Peyer's patch (tissue), 4 donors: ENCODE data around the gene P2RY8. TPM values are rescaled to one million over a fixed set of nuclear protein-coding genes. Genes with fewer than 3 reads are reported as not detected.
"Not testable (repeated sequence)": the region's sequence is repeated elsewhere in the genome, so short reads cannot be mapped to it uniquely, and the experiment has no call there.

Experiments
- DNase-seq, 3 donors: peaks; one replicate each; pipeline ENCODE4 v3.0.0-alpha.2; 2017 to 2019
- H3K27ac ChIP-seq, 4 donors: fragments of 200-600 bp; sonication (generic); one replicate each; pipeline ENCODE4 v1.5.1; 2016 to 2019
- H3K27me3 ChIP-seq, 2 donors: fragments of 200-600 bp; sonication (generic); one replicate each; pipeline ENCODE4 v1.5.1; 2019
- H3K36me3 ChIP-seq, 3 donors: fragments of 200-600 bp; sonication (generic); one replicate each; pipeline ENCODE4 v1.5.1; 2016 to 2019
- H3K4me1 ChIP-seq, 4 donors: fragments of 200-600 bp; sonication (generic); one replicate each; pipeline ENCODE4 v1.5.1; 2016 to 2019
- H3K4me3 ChIP-seq, 4 donors: fragments of 200-600 bp; sonication (generic); 1 replicate in 3 of 4; 2 replicates in 1 of 4; pipeline ENCODE4 v1.5.1; 2016 to 2019; ENCODE audit warnings: mild to moderate bottlenecking in 1 of 4
- H3K9me3 ChIP-seq, 4 donors: fragments of 200-600 bp; sonication (generic); one replicate each; pipeline ENCODE4 v1.5.1; 2016 to 2019; ENCODE audit warnings: mild to moderate bottlenecking in 1 of 4
- POLR2A ChIP-seq, 2 donors: fragments of 450-650 bp; IDR thresholded peaks; one replicate each; pipeline ENCODE4 v1.5.1; 2017; ENCODE audit warnings: antibody characterized with exemption in 2 of 2, mild to moderate bottlenecking in 2 of 2, moderate library complexity in 2 of 2
- total RNA-seq, 4 donors: library from RNA; depleted of rRNA; stranded (reverse); fragments of >200 nt; gene quantifications; one replicate each; pipeline ENCODE4 v1.1.0, GENCODE V29; 2016
- TF ChIP-seq, protein P1 (sequence below), 6 experiments: fragments of 450-650 bp in 4 of 6; fragments of 200-600 bp in 2 of 6; sonication (generic) in 1 of 6; IDR thresholded peaks; one replicate each; pipeline ENCODE4 v1.5.1; 2017 to 2019; ENCODE audit warnings: antibody characterized with exemption in 6 of 6, mild to moderate bottlenecking in 3 of 6, moderate library complexity in 1 of 6

Gene P2RY8
- total RNA-seq, 4 donors from 2014 or later = 0.35 to 5.8 (median 1.2) TPM

DNA sequence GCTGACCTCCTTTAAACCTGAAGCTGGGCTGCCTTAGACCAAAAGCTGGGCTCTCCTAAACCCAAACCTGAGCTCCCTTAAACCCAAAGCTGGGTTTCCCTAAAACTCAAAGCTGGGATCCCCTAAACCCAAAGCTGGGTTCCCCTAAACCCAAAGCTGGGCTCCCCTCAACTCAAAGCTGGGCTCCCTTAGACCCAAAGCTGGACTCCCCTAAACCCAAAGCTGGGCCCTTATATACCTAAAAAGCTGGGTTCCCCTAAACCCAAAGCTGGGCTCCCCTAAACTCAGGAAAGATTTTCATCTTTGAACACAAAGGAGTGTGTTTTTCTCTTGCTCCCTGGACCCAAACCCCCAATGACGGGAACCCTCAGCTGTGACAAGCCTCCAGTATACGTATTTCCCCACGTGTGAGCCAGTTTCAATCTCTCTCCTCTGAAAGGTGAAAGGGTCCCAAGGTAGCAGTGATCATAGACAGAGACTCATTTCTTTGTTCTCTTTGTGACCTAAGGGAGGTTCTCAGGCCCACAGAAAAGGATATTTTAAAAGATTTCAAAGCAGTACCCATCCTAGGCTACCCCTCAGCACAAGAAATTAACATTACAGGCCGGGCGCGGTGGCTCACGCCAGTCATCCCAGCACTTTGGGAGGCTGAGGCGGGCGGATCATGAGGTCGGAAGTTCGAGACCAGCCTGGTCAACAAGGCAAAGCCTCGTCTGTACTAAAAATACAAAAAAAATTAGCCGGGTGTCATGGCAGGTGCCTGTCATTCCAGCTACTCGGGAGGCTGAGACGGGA lies 52.9 kb downstream of the P2RY8 start:
- no peak for TF ChIP-seq POLR2A (IDR thresholded peaks at IDR 0.05)
- TF ChIP-seq, protein P1, sequence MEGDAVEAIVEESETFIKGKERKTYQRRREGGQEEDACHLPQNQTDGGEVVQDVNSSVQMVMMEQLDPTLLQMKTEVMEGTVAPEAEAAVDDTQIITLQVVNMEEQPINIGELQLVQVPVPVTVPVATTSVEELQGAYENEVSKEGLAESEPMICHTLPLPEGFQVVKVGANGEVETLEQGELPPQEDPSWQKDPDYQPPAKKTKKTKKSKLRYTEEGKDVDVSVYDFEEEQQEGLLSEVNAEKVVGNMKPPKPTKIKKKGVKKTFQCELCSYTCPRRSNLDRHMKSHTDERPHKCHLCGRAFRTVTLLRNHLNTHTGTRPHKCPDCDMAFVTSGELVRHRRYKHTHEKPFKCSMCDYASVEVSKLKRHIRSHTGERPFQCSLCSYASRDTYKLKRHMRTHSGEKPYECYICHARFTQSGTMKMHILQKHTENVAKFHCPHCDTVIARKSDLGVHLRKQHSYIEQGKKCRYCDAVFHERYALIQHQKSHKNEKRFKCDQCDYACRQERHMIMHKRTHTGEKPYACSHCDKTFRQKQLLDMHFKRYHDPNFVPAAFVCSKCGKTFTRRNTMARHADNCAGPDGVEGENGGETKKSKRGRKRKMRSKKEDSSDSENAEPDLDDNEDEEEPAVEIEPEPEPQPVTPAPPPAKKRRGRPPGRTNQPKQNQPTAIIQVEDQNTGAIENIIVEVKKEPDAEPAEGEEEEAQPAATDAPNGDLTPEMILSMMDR (IDR thresholded peaks at IDR 0.05) = no peak
- H3K27ac ChIP-seq = peak overlapping the region in 1 of 4 donors; percentile 38
- H3K27me3 ChIP-seq = no peaks in the 10 kb centered on the region
- peaks cover 0 to 8% (median 0%) of the 10 kb centered on the region in 4 donors for H3K4me1 ChIP-seq
- H3K9me3 ChIP-seq = no peaks in the 10 kb centered on the region
- DNase-seq = peak in 2 of 3 donors; percentile 16 to 37
- no peaks in the 10 kb centered on the region for H3K36me3 ChIP-seq
- no peak overlapping the region for H3K4me3 ChIP-seq

- H3K36me3 ChIP-seq, DNase-seq, H3K4me1 ChIP-seq, H3K27me3 ChIP-seq, H3K9me3 ChIP-seq: not testable (repeated sequence)
- Histone ChIP-seq H3K4me3 (peak overlapping the region in 1 of 4 donors; percentile 20), H3K27ac (peak overlapping the region; percentile 63 to 80 (median 78))
Observed at GRCh38 chrX:1482530-1482928, 54.5 kb downstream of the P2RY8 start.

GRCh38 chrX:1481636-1482529 lies 55.1 kb downstream of the P2RY8 start:
- Histone ChIP-seq H3K4me3 (peak overlapping the region in 2 of 4 donors; percentile 12 to 20), H3K4me1 (peaks cover 0 to 8% (median 0%) of the 10 kb centered on the region in 4 donors), H3K27ac (peak overlapping the region; percentile 63 to 80 (median 78)), H3K27me3 (no peaks in the 10 kb centered on the region), H3K36me3 (no peaks in the 10 kb centered on the region), H3K9me3 (no peaks in the 10 kb centered on the region)
- TF ChIP-seq, protein P1 (IDR thresholded peaks at IDR 0.05) = peak in 1 of 6 experiments; percentile 13
- TF ChIP-seq POLR2A (IDR thresholded peaks at IDR 0.05) = no peak
- DNase-seq = peak; percentile 49 to 90 (median 80)

- peak; percentile 2 to 37 (median 17) for DNase-seq
- H3K4me3 ChIP-seq = no peak overlapping the region
- peak overlapping the region in 1 of 4 donors; percentile 80 for H3K27ac ChIP-seq
Observed at GRCh38 chrX:1480082-1480785, 56.8 kb downstream of the P2RY8 start.

DNA sequence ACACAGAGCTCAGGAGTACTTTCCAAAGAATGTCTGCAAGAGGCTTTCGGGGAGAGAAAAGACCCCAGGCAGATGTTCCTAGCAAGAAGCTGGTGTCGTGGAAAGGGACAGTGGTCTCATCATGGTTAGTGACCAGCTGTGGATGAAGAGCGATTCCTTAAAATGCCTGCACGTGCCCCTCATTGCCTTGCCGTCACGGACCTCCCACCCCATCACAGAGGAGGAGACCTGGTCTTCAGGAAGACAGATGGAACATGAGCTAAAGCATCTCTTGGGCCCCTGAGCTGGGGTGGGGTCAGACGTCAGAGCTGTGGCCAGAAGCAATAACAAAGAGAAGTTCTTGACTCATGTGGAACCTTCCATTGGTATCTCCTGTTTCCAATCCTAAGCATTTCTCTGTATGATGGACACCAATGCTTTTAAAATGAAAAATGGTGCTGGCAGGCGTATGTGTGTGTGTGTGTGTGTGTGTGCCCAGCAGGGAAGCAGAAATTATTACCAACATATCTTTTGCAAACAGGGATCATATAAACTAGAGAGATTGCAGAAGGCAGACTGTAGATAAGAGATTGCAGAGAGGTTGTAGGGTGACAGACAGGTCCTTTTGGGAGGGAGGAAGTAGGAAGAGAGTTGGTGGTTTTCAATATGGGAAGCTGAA lies 59.1 kb downstream of the P2RY8 start:
- Histone ChIP-seq H3K4me3 (no peak overlapping the region), H3K36me3 (no peaks in the 10 kb centered on the region), H3K27ac (no peak overlapping the region), H3K27me3 (no peaks in the 10 kb centered on the region), H3K9me3 (no peaks in the 10 kb centered on the region), H3K4me1 (peaks cover 0 to 8% (median 0%) of the 10 kb centered on the region in 4 donors)
- peak in 1 of 3 donors; percentile 27 for DNase-seq
- TF ChIP-seq, protein P1 (IDR thresholded peaks at IDR 0.05) = no peak
- TF ChIP-seq POLR2A (IDR thresholded peaks at IDR 0.05) = no peak

More at GRCh38 chrX:1480082-1480785, 56.8 kb downstream of the P2RY8 start:
- TF ChIP-seq POLR2A (IDR thresholded peaks at IDR 0.05) = no peak
- TF ChIP-seq, protein P1 (IDR thresholded peaks at IDR 0.05) = no peak
- Histone ChIP-seq H3K4me1 (peaks cover 0 to 8% (median 0%) of the 10 kb centered on the region in 4 donors), H3K36me3 (no peaks in the 10 kb centered on the region), H3K9me3 (no peaks in the 10 kb centered on the region), H3K27me3 (no peaks in the 10 kb centered on the region)
